ENCODE data around the gene MAN1A1. TPM values are rescaled to one million over a fixed set of nuclear protein-coding genes. Genes with fewer than 3 reads are reported as not detected.

Gene MAN1A1
- total and polyA plus RNA-seq, 4 donors, result 11.7 to 60.4 (median 33.7) TPM

DNA sequence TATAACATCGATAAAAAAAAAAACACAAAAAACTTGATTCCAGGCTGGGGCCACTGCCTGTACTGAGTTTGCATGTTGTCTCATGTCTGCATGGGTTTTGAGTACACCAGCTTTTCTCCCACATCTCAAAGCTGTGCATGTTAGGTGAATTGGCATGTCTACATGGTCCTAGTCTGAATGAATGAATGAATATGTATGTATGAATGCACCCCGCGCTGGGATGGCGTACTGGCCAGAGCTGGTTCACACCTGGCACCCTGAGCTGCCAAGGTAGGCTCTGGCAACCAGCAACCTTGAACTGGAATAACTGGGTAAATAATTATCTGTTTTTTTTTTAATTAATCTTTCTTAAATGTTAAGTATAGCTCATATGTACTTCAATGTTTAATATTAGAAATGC is 131.0 kb downstream of the MAN1A1 start:
- H3K4me1 ChIP-seq (ENCODE audit: control insufficient read depth, insufficient read depth, low read length), result no peaks in the 10 kb centered on the region
- no peaks in the 10 kb centered on the region for H3K9me3 ChIP-seq (ENCODE audit: control insufficient read depth, insufficient read depth, low read length)
- WGBS (ENCODE audit: insufficient coverage), result 90% methylated on average over 2 of the region's 4 CpGs

GRCh38 chr6:119215885-119216590 is 133.5 kb downstream of the MAN1A1 start:
- WGBS (ENCODE audit: insufficient coverage), result 98% methylated on average over 7 of the region's 9 CpGs
- DNase-seq (ENCODE audit: low read depth in 4 of 6, low spot score in 6 of 6), result no peak
- no peaks in the 10 kb centered on the region for H3K9me3 ChIP-seq (ENCODE audit: control insufficient read depth, insufficient read depth, low read length)
- H3K27me3 ChIP-seq (ENCODE audit: control insufficient read depth, insufficient read depth, low read length), result no peaks in the 10 kb centered on the region
- H3K36me3 ChIP-seq (ENCODE audit: control insufficient read depth, insufficient read depth, low read length), result no peaks in the 10 kb centered on the region
- no peak overlapping the region for H3K4me3 ChIP-seq (ENCODE audit: low read depth, low read length)
- no peaks in the 10 kb centered on the region for H3K4me1 ChIP-seq (ENCODE audit: control insufficient read depth, insufficient read depth, low read length)
- no peak overlapping the region for H3K27ac ChIP-seq (ENCODE audit: low read depth, low read length)

More for the DNA sequence above, 131.0 kb downstream of the MAN1A1 start:
- DNase-seq (ENCODE audit: low read depth in 4 of 6, low spot score in 6 of 6), result no peak
- Histone ChIP-seq H3K36me3 (ENCODE audit: control insufficient read depth, insufficient read depth, low read length) (no peaks in the 10 kb centered on the region), H3K4me3 (ENCODE audit: low read depth, low read length) (no peak overlapping the region), H3K27me3 (ENCODE audit: control insufficient read depth, insufficient read depth, low read length) (no peaks in the 10 kb centered on the region), H3K27ac (ENCODE audit: low read depth, low read length) (no peak overlapping the region)

- H3K27ac ChIP-seq (ENCODE audit: low read depth, low read length), result no peak overlapping the region
- no CpG with 5 or more reads among the region's 1 CpG for WGBS (ENCODE audit: insufficient coverage)
- H3K9me3 ChIP-seq (ENCODE audit: control insufficient read depth, insufficient read depth, low read length), result no peaks in the 10 kb centered on the region
- no peak overlapping the region for H3K4me3 ChIP-seq (ENCODE audit: low read depth, low read length)
- no peaks in the 10 kb centered on the region for H3K36me3 ChIP-seq (ENCODE audit: control insufficient read depth, insufficient read depth, low read length)
- no peaks in the 10 kb centered on the region for H3K4me1 ChIP-seq (ENCODE audit: control insufficient read depth, insufficient read depth, low read length)
- no peaks in the 10 kb centered on the region for H3K27me3 ChIP-seq (ENCODE audit: control insufficient read depth, insufficient read depth, low read length)
- DNase-seq (ENCODE audit: low read depth in 4 of 6, low spot score in 6 of 6), result no peak
These were observed 134.3 kb downstream of the MAN1A1 start for GRCh38 chr6:119215309-119215708.

GRCh38 chr6:119210596-119210995 is 139.0 kb downstream of the MAN1A1 start:
- no peak for DNase-seq (ENCODE audit: low read depth in 4 of 6, low spot score in 6 of 6)
- Histone ChIP-seq H3K36me3 (ENCODE audit: control insufficient read depth, insufficient read depth, low read length) (no peaks in the 10 kb centered on the region), H3K4me3 (ENCODE audit: low read depth, low read length) (no peak overlapping the region), H3K4me1 (ENCODE audit: control insufficient read depth, insufficient read depth, low read length) (no peaks in the 10 kb centered on the region), H3K9me3 (ENCODE audit: control insufficient read depth, insufficient read depth, low read length) (no peaks in the 10 kb centered on the region), H3K27me3 (ENCODE audit: control insufficient read depth, insufficient read depth, low read length) (no peaks in the 10 kb centered on the region), H3K27ac (ENCODE audit: low read depth, low read length) (no peak overlapping the region)

- Histone ChIP-seq H3K9me3 (ENCODE audit: control insufficient read depth, insufficient read depth, low read length) (no peaks in the 10 kb centered on the region), H3K36me3 (ENCODE audit: control insufficient read depth, insufficient read depth, low read length) (no peaks in the 10 kb centered on the region), H3K4me1 (ENCODE audit: control insufficient read depth, insufficient read depth, low read length) (no peaks in the 10 kb centered on the region), H3K4me3 (ENCODE audit: low read depth, low read length) (no peak overlapping the region), H3K27ac (ENCODE audit: low read depth, low read length) (no peak overlapping the region), H3K27me3 (ENCODE audit: control insufficient read depth, insufficient read depth, low read length) (no peaks in the 10 kb centered on the region)
- whole genome bisulfite sequencing (ENCODE audit: insufficient coverage), result 91% methylated on average over 8 of the region's 11 CpGs
- peak in 1 of 6 donors; percentile 24 for DNase-seq (ENCODE audit: low read depth in 4 of 6, low spot score in 6 of 6)
These were observed 139.9 kb downstream of the MAN1A1 start for GRCh38 chr6:119209452-119210205.

DNA sequence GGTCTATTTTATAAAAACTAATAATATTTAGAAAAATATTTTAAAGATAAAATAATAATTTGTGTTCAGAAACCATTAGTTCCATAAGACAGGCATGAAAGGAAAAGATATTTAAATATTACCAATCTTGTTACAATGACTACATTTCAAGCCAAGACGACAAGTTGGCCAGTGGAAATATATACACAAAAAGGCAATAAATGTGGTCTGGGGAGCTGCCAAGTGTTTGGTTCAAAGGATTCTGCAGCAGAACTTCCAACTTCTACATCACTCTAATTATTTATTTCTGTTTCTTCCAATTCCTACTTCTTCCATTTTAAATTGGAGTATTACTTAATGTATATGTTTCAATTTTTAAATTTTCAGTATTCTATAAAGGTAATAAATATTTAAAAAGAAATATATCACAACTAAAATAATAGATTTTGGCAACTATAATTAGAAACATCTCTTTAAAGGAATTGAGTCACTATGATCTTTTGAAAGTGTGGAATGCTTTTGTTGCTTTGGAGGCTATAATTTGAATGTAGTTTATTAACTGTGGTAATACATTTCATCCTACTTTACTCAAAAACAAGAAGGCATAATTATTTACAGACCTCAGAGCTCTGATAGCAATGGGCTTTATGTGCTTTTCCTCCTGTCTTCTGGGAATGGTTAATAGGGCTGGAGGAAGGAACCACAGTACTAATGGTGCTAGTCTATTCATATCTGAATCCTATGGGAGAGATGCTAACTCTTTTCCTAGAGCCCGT is 141.4 kb downstream of the MAN1A1 start:
- Histone ChIP-seq H3K27ac (ENCODE audit: low read depth, low read length) (no peak overlapping the region), H3K9me3 (ENCODE audit: control insufficient read depth, insufficient read depth, low read length) (no peaks in the 10 kb centered on the region), H3K36me3 (ENCODE audit: control insufficient read depth, insufficient read depth, low read length) (peaks cover 1% of the 10 kb centered on the region), H3K4me3 (ENCODE audit: low read depth, low read length) (no peak overlapping the region), H3K4me1 (ENCODE audit: control insufficient read depth, insufficient read depth, low read length) (no peaks in the 10 kb centered on the region), H3K27me3 (ENCODE audit: control insufficient read depth, insufficient read depth, low read length) (no peaks in the 10 kb centered on the region)
- peak in 1 of 6 donors; percentile 16 for DNase-seq (ENCODE audit: low read depth in 4 of 6, low spot score in 6 of 6)
- no CpG with 5 or more reads among the region's 2 CpGs for WGBS (ENCODE audit: insufficient coverage)

GRCh38 chr6:119207327-119207726 is 142.2 kb downstream of the MAN1A1 start:
- no peaks in the 10 kb centered on the region for H3K27me3 ChIP-seq (ENCODE audit: control insufficient read depth, insufficient read depth, low read length)
- peaks cover 3% of the 10 kb centered on the region for H3K36me3 ChIP-seq (ENCODE audit: control insufficient read depth, insufficient read depth, low read length)
- no peaks in the 10 kb centered on the region for H3K4me1 ChIP-seq (ENCODE audit: control insufficient read depth, insufficient read depth, low read length)
- WGBS (ENCODE audit: insufficient coverage), result no CpG with 5 or more reads among the region's 2 CpGs
- no peak overlapping the region for H3K4me3 ChIP-seq (ENCODE audit: low read depth, low read length)
- H3K27ac ChIP-seq (ENCODE audit: low read depth, low read length), result no peak overlapping the region
- no peak for DNase-seq (ENCODE audit: low read depth in 4 of 6, low spot score in 6 of 6)
- H3K9me3 ChIP-seq (ENCODE audit: control insufficient read depth, insufficient read depth, low read length), result no peaks in the 10 kb centered on the region

DNA sequence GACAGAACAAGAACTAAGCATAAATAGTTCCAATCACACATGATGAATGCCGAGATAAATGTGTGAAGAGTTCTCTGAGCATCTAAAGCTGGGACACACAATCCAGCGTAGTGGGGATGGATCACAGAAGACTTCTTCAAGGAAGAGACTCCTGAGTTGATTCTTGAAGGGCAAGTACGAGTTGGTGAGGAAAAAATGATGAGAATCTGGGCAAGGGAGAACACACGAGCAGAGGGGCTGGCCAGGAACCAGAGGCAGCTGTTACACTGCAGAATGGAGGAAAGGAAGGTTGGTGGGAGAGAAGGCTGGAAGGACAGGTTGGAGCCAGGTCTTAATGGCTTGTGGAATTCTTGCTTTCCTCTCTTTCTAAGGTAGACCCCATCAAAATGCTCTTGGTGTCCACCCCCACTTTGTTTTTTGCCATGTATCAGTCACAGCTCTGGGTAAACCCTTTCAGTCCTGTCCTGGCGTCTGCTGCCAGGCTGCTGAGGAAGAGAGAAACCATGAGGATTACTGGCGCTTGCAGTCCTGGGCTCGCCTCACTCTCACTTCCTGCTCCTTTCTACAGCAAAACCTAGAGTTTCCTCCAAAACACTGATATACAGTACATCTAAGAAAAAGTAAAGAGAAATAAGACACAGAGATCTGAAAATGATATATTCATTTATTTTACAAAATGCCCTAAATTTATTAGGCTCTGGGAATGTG is 143.5 kb downstream of the MAN1A1 start:
- DNase-seq (ENCODE audit: low read depth in 4 of 6, low spot score in 6 of 6), result no peak
- no peaks in the 10 kb centered on the region for H3K27me3 ChIP-seq (ENCODE audit: control insufficient read depth, insufficient read depth, low read length)
- no peak overlapping the region for H3K4me3 ChIP-seq (ENCODE audit: low read depth, low read length)
- peaks cover 3% of the 10 kb centered on the region for H3K36me3 ChIP-seq (ENCODE audit: control insufficient read depth, insufficient read depth, low read length)
- H3K4me1 ChIP-seq (ENCODE audit: control insufficient read depth, insufficient read depth, low read length), result no peaks in the 10 kb centered on the region
- H3K9me3 ChIP-seq (ENCODE audit: control insufficient read depth, insufficient read depth, low read length), result no peaks in the 10 kb centered on the region
- 75% methylated on average over 4 of the region's 7 CpGs for WGBS (ENCODE audit: insufficient coverage)
- no peak overlapping the region for H3K27ac ChIP-seq (ENCODE audit: low read depth, low read length)

- Histone ChIP-seq H3K36me3 (ENCODE audit: control insufficient read depth, insufficient read depth, low read length) (peaks cover 3% of the 10 kb centered on the region), H3K4me3 (ENCODE audit: low read depth, low read length) (no peak overlapping the region), H3K27ac (ENCODE audit: low read depth, low read length) (no peak overlapping the region), H3K4me1 (ENCODE audit: control insufficient read depth, insufficient read depth, low read length) (no peaks in the 10 kb centered on the region), H3K27me3 (ENCODE audit: control insufficient read depth, insufficient read depth, low read length) (no peaks in the 10 kb centered on the region), H3K9me3 (ENCODE audit: control insufficient read depth, insufficient read depth, low read length) (no peaks in the 10 kb centered on the region)
- DNase-seq (ENCODE audit: low read depth in 4 of 6, low spot score in 6 of 6), result no peak
- 100% methylated on average over 3 of the region's 3 CpGs for WGBS (ENCODE audit: insufficient coverage)
These were observed 144.8 kb downstream of the MAN1A1 start for GRCh38 chr6:119204719-119205118.

All from spinal cord (tissue), 10 donors.